ENCODE data around the gene RAPGEF6. TPM values are rescaled to one million over a fixed set of nuclear protein-coding genes. Genes with fewer than 3 reads are reported as not detected.

The RAPGEF6 gene
- total RNA-seq, 1 donor from 2014 or later = 18.9 TPM

GRCh38 chr5:131461742-131462141, 173.3 kb downstream of the RAPGEF6 start:
- peaks cover 11% of the 10 kb centered on the region for H3K4me1 Mint-ChIP-seq (ENCODE audit: unreplicated experiment)
- no peak overlapping the region for H3K4me3 Mint-ChIP-seq (ENCODE audit: unreplicated experiment)
- H3K27ac Mint-ChIP-seq (ENCODE audit: unreplicated experiment) = no peak overlapping the region
- no peak for TF ChIP-seq CTCF (IDR thresholded peaks at IDR 0.05)
- no peak for DNase-seq (ENCODE audit: extremely low spot score, unreplicated experiment)
- H3K9me3 Mint-ChIP-seq (ENCODE audit: unreplicated experiment) = no peaks in the 10 kb centered on the region
- peaks cover 20% of the 10 kb centered on the region for H3K36me3 Mint-ChIP-seq (ENCODE audit: unreplicated experiment)
- H3K27me3 Mint-ChIP-seq (ENCODE audit: unreplicated experiment) = no peaks in the 10 kb centered on the region

- no peak for TF ChIP-seq CTCF (IDR thresholded peaks at IDR 0.05)
- H3K9me3 Mint-ChIP-seq (ENCODE audit: unreplicated experiment) = no peaks in the 10 kb centered on the region
- H3K27ac Mint-ChIP-seq (ENCODE audit: unreplicated experiment) = no peak overlapping the region
- no peaks in the 10 kb centered on the region for H3K27me3 Mint-ChIP-seq (ENCODE audit: unreplicated experiment)
- H3K4me1 Mint-ChIP-seq (ENCODE audit: unreplicated experiment) = peaks cover 10% of the 10 kb centered on the region
- DNase-seq (ENCODE audit: extremely low spot score, unreplicated experiment) = no peak
- H3K4me3 Mint-ChIP-seq (ENCODE audit: unreplicated experiment) = no peak overlapping the region
- H3K36me3 Mint-ChIP-seq (ENCODE audit: unreplicated experiment) = peaks cover 16% of the 10 kb centered on the region
Observed at GRCh38 chr5:131460867-131461572, 174.0 kb downstream of the RAPGEF6 start.

GRCh38 chr5:131460133-131460532, 174.9 kb downstream of the RAPGEF6 start:
- Mint-ChIP-seq H3K4me1 (ENCODE audit: unreplicated experiment) (peaks cover 8% of the 10 kb centered on the region), H3K9me3 (ENCODE audit: unreplicated experiment) (no peaks in the 10 kb centered on the region), H3K4me3 (ENCODE audit: unreplicated experiment) (no peak overlapping the region), H3K27me3 (ENCODE audit: unreplicated experiment) (no peaks in the 10 kb centered on the region), H3K36me3 (ENCODE audit: unreplicated experiment) (peaks cover 14% of the 10 kb centered on the region), H3K27ac (ENCODE audit: unreplicated experiment) (no peak overlapping the region)
- DNase-seq (ENCODE audit: extremely low spot score, unreplicated experiment) = no peak
- no peak for TF ChIP-seq CTCF (IDR thresholded peaks at IDR 0.05)

GRCh38 chr5:131459216-131459615, 175.8 kb downstream of the RAPGEF6 start:
- Mint-ChIP-seq H3K4me1 (ENCODE audit: unreplicated experiment) (peaks cover 8% of the 10 kb centered on the region), H3K9me3 (ENCODE audit: unreplicated experiment) (no peaks in the 10 kb centered on the region), H3K27ac (ENCODE audit: unreplicated experiment) (no peak overlapping the region), H3K27me3 (ENCODE audit: unreplicated experiment) (no peaks in the 10 kb centered on the region), H3K4me3 (ENCODE audit: unreplicated experiment) (no peak overlapping the region), H3K36me3 (ENCODE audit: unreplicated experiment) (peaks cover 19% of the 10 kb centered on the region)
- DNase-seq (ENCODE audit: extremely low spot score, unreplicated experiment) = no peak
- no peak for TF ChIP-seq CTCF (IDR thresholded peaks at IDR 0.05)

- Mint-ChIP-seq H3K27me3 (ENCODE audit: unreplicated experiment) (no peaks in the 10 kb centered on the region), H3K9me3 (ENCODE audit: unreplicated experiment) (no peaks in the 10 kb centered on the region), H3K4me1 (ENCODE audit: unreplicated experiment) (peaks cover 15% of the 10 kb centered on the region), H3K4me3 (ENCODE audit: unreplicated experiment) (no peak overlapping the region), H3K27ac (ENCODE audit: unreplicated experiment) (no peak overlapping the region), H3K36me3 (ENCODE audit: unreplicated experiment) (peaks cover 16% of the 10 kb centered on the region)
- DNase-seq (ENCODE audit: extremely low spot score, unreplicated experiment) = no peak
- no peak for TF ChIP-seq CTCF (IDR thresholded peaks at IDR 0.05)
Observed at GRCh38 chr5:131457193-131457592, 177.8 kb downstream of the RAPGEF6 start.

All from osteocyte (in vitro differentiated cells).